ENCODE data around the gene EXOC3L2.

EXOC3L2 gene

GRCh38 chr19:45247136-45247535, 1.9 kb upstream of the EXOC3L2 start:
- Histone ChIP-seq H4K20me1 (ENCODE audit: insufficient read depth, low read length) (no peaks in the 10 kb centered on the region), H3K27ac (ENCODE audit: low read length) (no peak overlapping the region), H3K36me3 (replicated peaks; ENCODE audit: insufficient read depth, low read length) (no peaks in the 10 kb centered on the region), H3K79me2 (ENCODE audit: low read length) (peaks cover 5% of the 10 kb centered on the region; the same call in 1 of the 2 replicates), H3F3A (ENCODE audit: insufficient read depth, low read length) (0 out of 2 replicates have a peak, but pooled peaks cover 4% of the 10 kb centered on the region), H3K4me2 (ENCODE audit: low read depth, low read length) (no peak overlapping the region), H2AFZ (ENCODE audit: low read length) (no peak overlapping the region), H3K9me2 (replicated peaks; ENCODE audit: insufficient read depth, low read length) (no peaks in the 10 kb centered on the region), H3K27me3 (replicated peaks; ENCODE audit: insufficient read depth, low read length) (peaks cover 40% of the 10 kb centered on the region), H3K4me3 (ENCODE audit: low read length) (no peak overlapping the region), H3K9ac (ENCODE audit: low read length) (no peak overlapping the region), H3K9me3 (replicated peaks; ENCODE audit: insufficient read depth, low read length) (no peaks in the 10 kb centered on the region), H3K4me1 (ENCODE audit: low read length) (peaks cover 9% of the 10 kb centered on the region; the same call in 1 of the 2 replicates)
- no peak for DNase-seq
- TF ChIP-seq CTCF (IDR thresholded peaks at IDR 0.05; ENCODE audit: low read length): no peak
- TF ChIP-seq EZH2phosphoT487 (IDR thresholded peaks at IDR 0.05; ENCODE audit: low read length): no peak
- TF ChIP-seq EZH2 (optimal IDR thresholded peaks at IDR 0.05; ENCODE audit: low read depth, low read length): no peak

GRCh38 chr19:45245826-45246225, 619 bp upstream of the EXOC3L2 start:
- no peaks in the 10 kb centered on the region for H3K9me2 ChIP-seq (replicated peaks; ENCODE audit: insufficient read depth, low read length)
- H3K79me2 ChIP-seq (ENCODE audit: low read length): no peaks in the 10 kb centered on the region
- no peak overlapping the region for H3K4me2 ChIP-seq (ENCODE audit: low read depth, low read length)
- H2AFZ ChIP-seq (ENCODE audit: low read length): no peak overlapping the region
- no peak for DNase-seq
- TF ChIP-seq EZH2 (optimal IDR thresholded peaks at IDR 0.05; ENCODE audit: low read depth, low read length) (no peak), CTCF (IDR thresholded peaks at IDR 0.05; ENCODE audit: low read length) (no peak), EZH2phosphoT487 (IDR thresholded peaks at IDR 0.05; ENCODE audit: low read length) (no peak)
- H3K9ac ChIP-seq (ENCODE audit: low read length): no peak overlapping the region
- no peaks in the 10 kb centered on the region for H4K20me1 ChIP-seq (ENCODE audit: insufficient read depth, low read length)
- no peak overlapping the region for H3K4me3 ChIP-seq (ENCODE audit: low read length)
- no peaks in the 10 kb centered on the region for H3K9me3 ChIP-seq (replicated peaks; ENCODE audit: insufficient read depth, low read length)
- H3K27me3 ChIP-seq (replicated peaks; ENCODE audit: insufficient read depth, low read length): peaks cover 53% of the 10 kb centered on the region
- no peaks in the 10 kb centered on the region for H3K36me3 ChIP-seq (replicated peaks; ENCODE audit: insufficient read depth, low read length)
- H3F3A ChIP-seq (ENCODE audit: insufficient read depth, low read length): 0 out of 2 replicates have a peak, but pooled peaks cover 4% of the 10 kb centered on the region
- peaks cover 6% of the 10 kb centered on the region; the same call in 1 of the 2 replicates for H3K4me1 ChIP-seq (ENCODE audit: low read length)
- H3K27ac ChIP-seq (ENCODE audit: low read length): no peak overlapping the region

- H3K4me3 ChIP-seq (ENCODE audit: low read length): no peak overlapping the region
- no peaks in the 10 kb centered on the region for H3K79me2 ChIP-seq (ENCODE audit: low read length)
- no peak for DNase-seq
- H3F3A ChIP-seq (ENCODE audit: insufficient read depth, low read length): 0 out of 2 replicates have a peak, but pooled peaks cover under 1% of the 10 kb centered on the region
- H3K9ac ChIP-seq (ENCODE audit: low read length): no peak overlapping the region
- H3K9me3 ChIP-seq (replicated peaks; ENCODE audit: insufficient read depth, low read length): no peaks in the 10 kb centered on the region
- no peak overlapping the region for H2AFZ ChIP-seq (ENCODE audit: low read length)
- no peak overlapping the region for H3K27ac ChIP-seq (ENCODE audit: low read length)
- H4K20me1 ChIP-seq (ENCODE audit: insufficient read depth, low read length): no peaks in the 10 kb centered on the region
- no peak overlapping the region for H3K4me2 ChIP-seq (ENCODE audit: low read depth, low read length)
- H3K27me3 ChIP-seq (replicated peaks; ENCODE audit: insufficient read depth, low read length): peaks cover 55% of the 10 kb centered on the region
- no peaks in the 10 kb centered on the region for H3K36me3 ChIP-seq (replicated peaks; ENCODE audit: insufficient read depth, low read length)
- TF ChIP-seq EZH2 (optimal IDR thresholded peaks at IDR 0.05; ENCODE audit: low read depth, low read length) (no peak), EZH2phosphoT487 (IDR thresholded peaks at IDR 0.05; ENCODE audit: low read length) (no peak), CTCF (IDR thresholded peaks at IDR 0.05; ENCODE audit: low read length) (no peak)
- H3K4me1 ChIP-seq (ENCODE audit: low read length): no peaks in the 10 kb centered on the region
- no peaks in the 10 kb centered on the region for H3K9me2 ChIP-seq (replicated peaks; ENCODE audit: insufficient read depth, low read length)
Measured at GRCh38 chr19:45244133-45244794, 943 bp downstream of the EXOC3L2 start.
